NB4 (cell line): ENCODE results near the gene PRADC1.

Experiments
- DNase-seq: peaks from one replicate; pipeline ENCODE4 v3.0.0; 2010; ENCODE audit warnings: low read depth
- H3K4me3 ChIP-seq: one replicate; pipeline ENCODE4 v1.5.1; 2011; ENCODE audit warnings: mild to moderate bottlenecking, low read depth, low read length, moderate library complexity
- CTCF ChIP-seq: IDR thresholded peaks from one replicate; pipeline ENCODE4 v1.5.1; 2012; ENCODE audit warnings: low read depth, low read length
- MYC ChIP-seq: IDR thresholded peaks from 2 replicates; pipeline ENCODE4 v1.6.1; 2011; ENCODE audit warnings: low read depth, low read length
- POLR2A ChIP-seq: IDR thresholded peaks from 2 replicates; pipeline ENCODE4 v1.6.1; 2011; ENCODE audit warnings: mild to moderate bottlenecking; ENCODE audit not compliant: insufficient read length; ENCODE audit errors: extremely low read depth
- TF ChIP-seq, protein P1 (sequence below): IDR thresholded peaks from 2 replicates; pipeline ENCODE4 v1.6.1; 2011; ENCODE audit warnings: low read depth, low read length

Gene PRADC1

GRCh38 chr2:73268830-73269685 lies 36.0 kb upstream of the PRADC1 start:
- no peak for DNase-seq
- TF ChIP-seq MYC: no peak
- TF ChIP-seq CTCF: no peak
- TF ChIP-seq POLR2A: no peak
- TF ChIP-seq, protein P1, sequence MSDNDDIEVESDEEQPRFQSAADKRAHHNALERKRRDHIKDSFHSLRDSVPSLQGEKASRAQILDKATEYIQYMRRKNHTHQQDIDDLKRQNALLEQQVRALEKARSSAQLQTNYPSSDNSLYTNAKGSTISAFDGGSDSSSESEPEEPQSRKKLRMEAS: no peak
- no peak overlapping the region for H3K4me3 ChIP-seq

- no peak overlapping the region for H3K4me3 ChIP-seq
- TF ChIP-seq POLR2A (no peak), CTCF (no peak), MYC (no peak)
- TF ChIP-seq, protein P1: no peak
- DNase-seq: no peak
Observed at GRCh38 chr2:73268366-73268829, 35.4 kb upstream of the PRADC1 start.

DNA sequence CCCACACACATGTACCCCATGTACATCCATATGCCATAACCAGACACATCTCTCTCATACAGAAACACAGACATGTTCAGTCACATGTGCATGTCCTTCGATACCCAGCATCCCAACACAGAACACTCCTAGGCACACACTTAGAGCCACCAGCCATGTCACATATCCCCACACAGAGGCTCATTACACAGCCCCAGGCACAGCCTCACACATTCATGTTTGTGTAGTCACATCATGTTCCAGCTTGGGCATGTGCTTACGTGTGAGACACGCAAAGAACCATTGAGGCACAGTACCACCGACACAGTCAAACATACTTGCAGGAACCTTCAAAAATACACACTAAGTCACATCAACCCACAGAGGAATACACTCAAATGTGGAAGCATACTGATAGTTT lies 34.0 kb upstream of the PRADC1 start:
- TF ChIP-seq MYC (no peak), POLR2A (no peak), CTCF (no peak)
- TF ChIP-seq, protein P1: no peak
- no peak for DNase-seq

GRCh38 chr2:73266061-73266901 lies 33.2 kb upstream of the PRADC1 start:
- no peak overlapping the region for H3K4me3 ChIP-seq
- no peak for DNase-seq
- TF ChIP-seq, protein P1: no peak
- TF ChIP-seq MYC (no peak), CTCF (no peak), POLR2A (no peak)

More for the DNA sequence above, 34.0 kb upstream of the PRADC1 start:
- H3K4me3 ChIP-seq: no peak overlapping the region

- no peak overlapping the region for H3K4me3 ChIP-seq
- DNase-seq: no peak
- TF ChIP-seq, protein P1: no peak
- TF ChIP-seq MYC (no peak), CTCF (no peak), POLR2A (no peak)
Observed at GRCh38 chr2:73265298-73266060, 32.4 kb upstream of the PRADC1 start.
